Upper lobe of left lung (tissue), 6 donors: Measurements from ENCODE around the gene ITCH. TPM values are rescaled to one million over a fixed set of nuclear protein-coding genes. Genes with fewer than 3 reads are reported as not detected.
"Not testable (repeated sequence)": the region's sequence is repeated elsewhere in the genome, so short reads cannot be mapped to it uniquely, and the experiment has no call there.

Experiments
- ATAC-seq, 2 donors: fragments of 200-7000 bp; cut with Tn5 transposase; one replicate each; pipeline ENCODE4 v1.9.1; 2022; ENCODE audit warnings: mild to moderate bottlenecking in 2 of 2, moderate library complexity in 2 of 2; ENCODE audit not compliant: low FRiP score in 2 of 2
- DNase-seq, 2 donors: peaks; one replicate each; pipeline ENCODE4 v3.0.0-alpha.2; 2019 to 2020
- H3K27ac ChIP-seq, 4 donors: fragments of 200-600 bp; sonication (generic); one replicate each; pipeline ENCODE4 v1.5.1; 2016 to 2019
- H3K27me3 ChIP-seq, 4 donors: fragments of 200-600 bp; sonication (generic); one replicate each; pipeline ENCODE4 v1.5.1; 2017 to 2019
- H3K36me3 ChIP-seq, 4 donors: fragments of 200-600 bp; sonication (generic); one replicate each; pipeline ENCODE4 v1.5.1; 2016 to 2019
- H3K4me1 ChIP-seq, 4 donors: fragments of 200-600 bp; sonication (generic); one replicate each; pipeline ENCODE4 v1.5.1; 2018 to 2019
- H3K4me3 ChIP-seq, 4 donors: fragments of 200-600 bp; sonication (generic); one replicate each; pipeline ENCODE4 v1.5.1; 2017 to 2019; ENCODE audit warnings: mild to moderate bottlenecking in 2 of 4, moderate library complexity in 1 of 4
- H3K9me3 ChIP-seq, 4 donors: fragments of 200-600 bp; sonication (generic); one replicate each; pipeline ENCODE4 v1.5.1; 2018 to 2019
- EP300 ChIP-seq, 4 donors: sonication (generic); formaldehyde crosslinking; IDR thresholded peaks; one replicate each; pipeline ENCODE4 v1.5.1; 2017; ENCODE audit warnings: antibody characterized with exemption in 4 of 4, control low read depth in 2 of 4
- POLR2A ChIP-seq, 4 donors: fragments of 450-650 bp; IDR thresholded peaks; one replicate each; pipeline ENCODE4 v1.5.1; 2016 to 2017; ENCODE audit warnings: antibody characterized with exemption in 4 of 4, mild to moderate bottlenecking in 2 of 4
- POLR2AphosphoS5 ChIP-seq, 2 donors: sonication (generic); formaldehyde crosslinking; IDR thresholded peaks; one replicate each; pipeline ENCODE4 v1.5.1; 2017; ENCODE audit warnings: antibody characterized with exemption in 2 of 2
- WGBS, 2 donors: methylation state at CpG; one replicate each; pipeline ENCODE4 v1.1.5; 2017 to 2018; 5-methylcytosine and 5-hydroxymethylcytosine counted together
- total RNA-seq, 6 donors: library from RNA; depleted of rRNA in 4 of 6; stranded (reverse); fragments of >200 nt in 4 of 6; gene quantifications; one replicate each; pipeline versions ENCODE4 v1.1.0 to v1.2.1, GENCODE V29; 2016 to 2021
- TF ChIP-seq, protein P1 (sequence below), 6 experiments: fragments of 450-650 bp in 4 of 6; fragments of 200-600 bp in 2 of 6; sonication (generic) in 2 of 6; IDR thresholded peaks; one replicate each; pipeline ENCODE4 v1.5.1; 2016 to 2019; ENCODE audit warnings: antibody characterized with exemption in 6 of 6
- donor health status: DM: no; HTN: no; CAD: no; lungs with moderate emphysema.
- donor health status: DM: no; HTN: yes; CAD: no; lungs with severe emphysema.

ITCH gene
- total RNA-seq, 6 donors from 2014 or later: 26.6 to 57.2 (median 45.5) TPM

DNA sequence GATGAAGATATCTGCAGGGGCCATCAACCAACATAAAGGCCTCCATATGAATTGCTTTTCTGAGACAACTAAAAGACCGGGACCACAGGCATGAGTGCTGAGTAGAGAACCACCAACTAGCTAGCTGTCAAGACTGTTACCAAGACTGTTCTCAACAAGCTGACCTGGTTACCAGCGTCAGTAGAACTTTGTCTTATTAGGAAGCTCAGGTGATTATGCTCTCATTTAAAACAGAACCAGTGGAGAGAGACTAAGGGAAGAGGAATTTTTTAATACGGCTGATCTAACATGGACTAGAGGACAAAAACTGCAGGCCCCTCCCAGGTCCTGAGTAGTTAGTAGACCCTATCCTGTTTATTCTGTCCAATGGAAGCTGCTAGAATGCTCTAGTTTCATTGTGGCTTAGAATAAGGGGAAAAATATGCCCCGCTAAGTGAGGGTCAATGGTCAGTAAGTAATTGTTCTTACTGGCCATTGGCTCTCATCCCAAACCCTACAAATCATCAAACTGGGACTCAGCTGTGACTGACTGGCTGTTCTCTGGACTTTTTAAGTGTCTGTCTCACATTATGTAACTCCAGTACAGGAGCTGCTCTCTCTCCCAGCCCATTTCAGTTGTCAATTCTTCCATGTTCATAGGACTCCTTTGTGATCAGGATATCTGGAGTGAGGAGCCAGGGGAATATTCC, 149.3 kb downstream of the ITCH start:
- ATAC-seq (no peak), DNase-seq (no peak)
- peak overlapping the region in 3 of 4 donors; percentile 5 to 64 (median 44) for H3K27ac ChIP-seq
- H3K4me3 ChIP-seq: no peak overlapping the region
- peaks cover 3 to 31% (median 20%) of the 10 kb centered on the region in 4 donors for H3K4me1 ChIP-seq
- TF ChIP-seq, protein P1, sequence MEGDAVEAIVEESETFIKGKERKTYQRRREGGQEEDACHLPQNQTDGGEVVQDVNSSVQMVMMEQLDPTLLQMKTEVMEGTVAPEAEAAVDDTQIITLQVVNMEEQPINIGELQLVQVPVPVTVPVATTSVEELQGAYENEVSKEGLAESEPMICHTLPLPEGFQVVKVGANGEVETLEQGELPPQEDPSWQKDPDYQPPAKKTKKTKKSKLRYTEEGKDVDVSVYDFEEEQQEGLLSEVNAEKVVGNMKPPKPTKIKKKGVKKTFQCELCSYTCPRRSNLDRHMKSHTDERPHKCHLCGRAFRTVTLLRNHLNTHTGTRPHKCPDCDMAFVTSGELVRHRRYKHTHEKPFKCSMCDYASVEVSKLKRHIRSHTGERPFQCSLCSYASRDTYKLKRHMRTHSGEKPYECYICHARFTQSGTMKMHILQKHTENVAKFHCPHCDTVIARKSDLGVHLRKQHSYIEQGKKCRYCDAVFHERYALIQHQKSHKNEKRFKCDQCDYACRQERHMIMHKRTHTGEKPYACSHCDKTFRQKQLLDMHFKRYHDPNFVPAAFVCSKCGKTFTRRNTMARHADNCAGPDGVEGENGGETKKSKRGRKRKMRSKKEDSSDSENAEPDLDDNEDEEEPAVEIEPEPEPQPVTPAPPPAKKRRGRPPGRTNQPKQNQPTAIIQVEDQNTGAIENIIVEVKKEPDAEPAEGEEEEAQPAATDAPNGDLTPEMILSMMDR (IDR thresholded peaks at IDR 0.05): no peak
- TF ChIP-seq EP300 (IDR thresholded peaks at IDR 0.05) (no peak), POLR2A (IDR thresholded peaks at IDR 0.05) (no peak), POLR2AphosphoS5 (IDR thresholded peaks at IDR 0.05) (no peak)
- WGBS, 2 donors: 83 to 89% methylated on average over 4 of the region's 4 CpGs
- no peaks in the 10 kb centered on the region for H3K27me3 ChIP-seq
- no peaks in the 10 kb centered on the region for H3K9me3 ChIP-seq
- H3K36me3 ChIP-seq: peaks cover 0 to 33% (median 11%) of the 10 kb centered on the region in 4 donors

DNA sequence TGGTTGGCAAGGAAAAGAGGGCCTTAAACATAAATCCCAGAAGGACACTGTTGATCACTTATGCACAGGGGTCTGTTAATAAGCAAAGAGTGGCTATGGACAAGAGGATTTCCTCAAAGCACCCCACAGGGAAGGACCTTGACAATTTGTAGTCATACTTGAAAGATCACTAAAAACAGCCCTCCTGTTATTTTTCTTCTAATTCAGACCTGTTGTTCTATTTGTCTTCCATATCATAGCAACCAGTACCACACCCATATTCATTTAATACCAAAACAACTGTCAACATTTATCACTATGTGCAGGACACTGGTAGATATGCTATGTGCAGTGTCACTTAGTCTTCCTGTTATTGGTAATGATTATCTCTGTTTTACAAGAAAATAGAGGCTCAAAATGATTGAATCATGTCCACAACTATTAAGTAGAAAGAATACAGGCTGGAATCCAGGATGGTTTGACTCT, 149.9 kb downstream of the ITCH start:
- Histone ChIP-seq H3K27ac (peak overlapping the region in 3 of 4 donors; percentile 5 to 64 (median 44)), H3K9me3 (no peaks in the 10 kb centered on the region), H3K36me3 (peaks cover 0 to 28% (median 7%) of the 10 kb centered on the region in 4 donors), H3K4me1 (peaks cover 6 to 37% (median 24%) of the 10 kb centered on the region in 4 donors), H3K4me3 (no peak overlapping the region), H3K27me3 (no peaks in the 10 kb centered on the region)
- ATAC-seq (no peak), DNase-seq (no peak)
- TF ChIP-seq POLR2AphosphoS5 (IDR thresholded peaks at IDR 0.05) (no peak), POLR2A (IDR thresholded peaks at IDR 0.05) (no peak), EP300 (IDR thresholded peaks at IDR 0.05) (no peak)
- TF ChIP-seq, protein P1 (IDR thresholded peaks at IDR 0.05): no peak

DNA sequence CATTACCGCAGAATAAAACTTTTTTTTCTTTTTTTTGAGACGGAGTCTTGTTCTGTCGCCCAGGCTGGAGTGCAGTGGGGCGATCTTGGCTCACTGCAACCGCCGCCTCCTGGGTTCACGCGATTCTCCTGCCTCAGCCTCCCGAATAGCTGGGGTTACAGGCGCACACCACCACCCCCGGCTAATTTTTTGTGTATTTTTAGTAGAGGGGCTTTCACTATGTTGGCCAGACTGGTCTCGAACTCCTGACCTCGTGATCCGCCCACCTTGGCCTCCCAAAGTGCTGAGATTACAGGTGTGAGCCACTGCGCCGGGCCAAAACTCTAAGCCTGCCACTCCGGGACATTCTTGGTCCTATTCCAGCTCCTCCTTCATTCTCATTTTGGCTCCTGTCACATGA, 151.0 kb downstream of the ITCH start:
- H3K9me3 ChIP-seq, DNase-seq, H3K27me3 ChIP-seq, ATAC-seq, H3K27ac ChIP-seq, H3K4me3 ChIP-seq: not testable (repeated sequence)
- WGBS, 2 donors: 91 to 95% methylated on average over 17 of the region's 17 CpGs
- Histone ChIP-seq H3K4me1 (peaks cover 10 to 47% (median 24%) of the 10 kb centered on the region in 4 donors), H3K36me3 (peaks cover 0 to 22% (median 3%) of the 10 kb centered on the region in 4 donors)

DNA sequence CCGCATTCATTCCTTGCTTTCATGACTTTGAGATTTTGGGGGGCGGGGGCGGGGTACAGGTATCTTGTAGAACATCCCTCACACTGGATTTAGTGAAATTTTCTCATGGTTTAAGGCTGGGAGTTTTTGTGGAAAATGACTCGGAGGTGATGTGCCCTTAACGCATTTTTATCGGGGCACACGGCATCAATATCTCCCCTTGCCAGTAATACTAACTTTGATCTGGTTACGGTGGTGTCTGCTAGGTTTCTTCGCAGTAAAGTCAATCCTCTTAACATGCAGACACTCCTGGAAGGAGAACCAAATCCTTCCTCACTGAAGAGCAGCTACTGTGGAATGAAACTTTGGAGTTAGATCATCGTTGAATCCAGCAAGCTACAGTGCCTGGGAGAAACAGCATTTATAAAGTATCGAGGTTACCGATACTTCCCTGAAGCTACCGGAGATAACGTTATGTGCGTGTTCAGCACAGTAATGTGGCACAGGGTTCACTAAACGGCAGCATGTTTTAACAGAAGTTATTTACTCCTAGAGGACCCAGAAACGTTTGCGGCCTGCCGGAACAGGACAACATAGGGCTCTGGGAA, 151.9 kb downstream of the ITCH start:
- no peak for TF ChIP-seq POLR2AphosphoS5 (IDR thresholded peaks at IDR 0.05)
- no peak for ATAC-seq
- Histone ChIP-seq H3K27me3 (no peaks in the 10 kb centered on the region), H3K4me3 (peak overlapping the region; percentile 60 to 77 (median 63)), H3K36me3 (peaks cover 0 to 22% (median 3%) of the 10 kb centered on the region in 4 donors), H3K27ac (peak overlapping the region; percentile 89 to 98 (median 96)), H3K4me1 (peaks cover 13 to 48% (median 24%) of the 10 kb centered on the region in 4 donors), H3K9me3 (no peaks in the 10 kb centered on the region)
- WGBS, 2 donors: 22 to 27% methylated on average over 19 of the region's 19 CpGs
- no peak for DNase-seq

DNA sequence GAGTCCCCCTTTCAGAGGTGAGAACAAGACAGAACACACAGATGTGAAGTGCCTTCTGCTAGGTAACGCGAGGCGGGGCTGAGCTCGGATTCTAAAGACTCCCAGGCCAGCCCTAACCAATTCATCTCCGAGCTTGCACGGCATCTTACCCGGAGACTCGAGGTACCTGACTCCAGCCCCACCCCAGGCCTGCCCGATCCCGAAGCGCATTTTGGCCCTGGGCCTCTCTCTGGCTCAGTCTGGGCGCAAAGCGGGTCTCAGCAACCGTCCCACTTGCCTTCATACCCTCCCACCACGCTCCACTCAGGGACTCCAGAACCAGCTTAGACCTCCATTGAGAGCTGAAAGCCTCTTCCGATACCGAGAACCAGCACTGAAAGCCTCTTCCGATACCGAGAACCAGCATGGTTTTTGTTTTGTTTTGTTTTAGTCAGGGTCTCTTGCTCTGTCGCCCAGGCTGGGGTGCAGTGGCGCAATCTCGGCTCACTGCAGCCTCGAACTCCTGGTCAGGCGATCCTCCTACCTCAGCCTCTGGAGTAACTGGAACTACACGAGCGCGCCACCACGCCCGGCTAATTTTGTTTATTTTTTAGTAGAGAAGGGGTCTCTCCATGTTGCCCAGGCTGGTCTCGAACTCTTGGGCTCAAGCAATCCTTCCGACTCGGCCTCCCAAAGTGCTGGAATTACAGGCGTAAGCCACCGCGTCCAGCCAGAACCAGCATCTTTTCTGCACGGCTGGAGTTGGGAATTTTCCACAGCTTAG, 152.6 kb downstream of the ITCH start:
- no peaks in the 10 kb centered on the region for H3K27me3 ChIP-seq
- ATAC-seq: peak; percentile 55 to 94
- H3K36me3 ChIP-seq: peaks cover 0 to 22% (median 3%) of the 10 kb centered on the region in 4 donors
- peak in 1 of 2 donors; percentile 86 for DNase-seq
- TF ChIP-seq, protein P1 (IDR thresholded peaks at IDR 0.05): no peak
- TF ChIP-seq POLR2AphosphoS5 (IDR thresholded peaks at IDR 0.05): peak in 1 of 2 donors; percentile 29
- H3K9me3 ChIP-seq: no peaks in the 10 kb centered on the region
- H3K27ac ChIP-seq: peak overlapping the region; percentile 89 to 98 (median 96)
- peak overlapping the region; percentile 60 to 77 (median 63) for H3K4me3 ChIP-seq
- peaks cover 15 to 48% (median 24%) of the 10 kb centered on the region in 4 donors for H3K4me1 ChIP-seq
- WGBS, 2 donors: 1 to 4% methylated on average over 36 of the region's 36 CpGs
